OCI-LY1 (cell line): Measurements from ENCODE around the gene CCDC85A.

Source experiments
- H2AFZ ChIP-seq: fragments of 200-600 bp; sonication (generic), shearing (Covaris generic); 2 replicates; pipeline ENCODE4 v1.6.0; 2014; ENCODE audit warnings: antibody characterized with exemption, mild to moderate bottlenecking, low read length
- H3F3A ChIP-seq: fragments of 200-600 bp; sonication (generic), shearing (Covaris generic); 2 replicates; pipeline ENCODE4 v1.6.0; 2014; ENCODE audit warnings: mild to moderate bottlenecking, antibody characterized with exemption, low read length, moderate library complexity; ENCODE audit not compliant: insufficient read depth
- H3K27ac ChIP-seq: fragments of 200-600 bp; sonication (generic); 2 replicates; pipeline ENCODE4 v1.5.1; 2014; ENCODE audit warnings: low read length, mixed run types, mild to moderate bottlenecking, low read depth; ENCODE audit not compliant: poor library complexity, severe bottlenecking
- H3K27me3 ChIP-seq: fragments of 200-600 bp; sonication (generic); 2 replicates; pipeline ENCODE4 v1.6.0; 2014; ENCODE audit warnings: antibody characterized with exemption, mild to moderate bottlenecking, low read length, moderate library complexity; ENCODE audit not compliant: insufficient read depth
- H3K36me3 ChIP-seq: fragments of 200-600 bp; sonication (generic); 2 replicates; pipeline ENCODE4 v1.6.1; 2014; ENCODE audit warnings: mild to moderate bottlenecking, antibody characterized with exemption, low read length, moderate library complexity, mixed read lengths; ENCODE audit not compliant: insufficient read depth
- H3K4me1 ChIP-seq: fragments of 200-600 bp; sonication (generic); 2 replicates; pipeline ENCODE4 v1.5.1; 2014; ENCODE audit warnings: mild to moderate bottlenecking, low read length, moderate library complexity; ENCODE audit not compliant: insufficient read depth, severe bottlenecking
- H3K4me2 ChIP-seq: fragments of 200-600 bp; sonication (generic), shearing (Covaris generic); 2 replicates; pipeline ENCODE4 v1.6.1; 2014; ENCODE audit warnings: low read length
- H3K4me3 ChIP-seq: fragments of 200-600 bp; sonication (generic); 2 replicates; pipeline ENCODE4 v1.5.1; 2014; ENCODE audit warnings: low read length, low read depth, mild to moderate bottlenecking, mixed read lengths; ENCODE audit not compliant: poor library complexity, severe bottlenecking
- H3K79me2 ChIP-seq: fragments of 200-600 bp; shearing (Covaris generic); 2 replicates; pipeline ENCODE4 v1.6.1; 2016; ENCODE audit warnings: mixed run types, low read length, mixed read lengths; ENCODE audit not compliant: insufficient read depth
- H3K9ac ChIP-seq: fragments of 200-600 bp; sonication (generic), shearing (Covaris generic); 2 replicates; pipeline ENCODE4 v1.6.1; 2014; ENCODE audit warnings: mild to moderate bottlenecking, low read length, mixed read lengths
- H3K9me2 ChIP-seq: fragments of 200-600 bp; sonication (generic), shearing (Covaris generic); 2 replicates; pipeline ENCODE4 v1.6.1; 2014; ENCODE audit warnings: low read depth, mild to moderate bottlenecking, low read length, mixed read lengths
- H3K9me3 ChIP-seq: fragments of 200-600 bp; shearing (Covaris generic); 2 replicates; pipeline ENCODE4 v1.6.1; 2014; ENCODE audit warnings: low read length, mixed read lengths
- H4K20me1 ChIP-seq: fragments of 200-600 bp; sonication (generic), shearing (Covaris generic); 2 replicates; pipeline ENCODE4 v1.6.0; 2016; ENCODE audit warnings: mild to moderate bottlenecking, low read length; ENCODE audit not compliant: insufficient read depth
- EZH2 ChIP-seq: fragments of 200-600 bp; sonication (generic), shearing (Covaris generic); IDR thresholded peaks from 2 replicates; pipeline ENCODE4 v1.8.0; 2017; ENCODE audit warnings: borderline replicate concordance, mixed run types, mild to moderate bottlenecking, antibody characterized with exemption, low read length, moderate library complexity, mixed read lengths
- TF ChIP-seq, protein P1 (sequence below): fragments of 200-600 bp; sonication (generic), shearing (Covaris generic); IDR thresholded peaks from 2 replicates; pipeline ENCODE4 v1.5.1; 2017; ENCODE audit warnings: mild to moderate bottlenecking, antibody characterized with exemption, low read length, moderate library complexity, mixed read lengths

CCDC85A gene

DNA sequence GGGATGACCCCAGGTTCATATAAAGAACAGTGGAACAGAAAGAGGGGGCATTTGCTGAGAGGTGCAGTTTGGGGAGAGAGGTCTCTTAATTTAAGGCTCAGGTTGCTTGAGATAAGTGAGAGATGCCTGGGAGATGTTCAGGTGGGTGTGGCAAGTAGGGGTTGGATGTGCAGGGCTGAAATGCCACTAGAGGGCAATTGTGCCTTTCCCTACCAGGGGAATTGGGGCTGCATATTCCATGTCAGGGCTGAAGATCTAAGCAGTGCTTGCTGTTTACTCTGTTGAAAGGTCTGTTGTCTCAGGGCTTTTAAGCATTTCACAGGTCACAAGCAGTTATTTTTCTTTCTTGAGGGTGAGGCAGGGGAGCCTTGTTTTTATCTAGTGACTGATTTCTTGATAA, 7.8 kb downstream of the CCDC85A start:
- Histone ChIP-seq H4K20me1 (no peaks in the 10 kb centered on the region), H3K4me3 (no peak overlapping the region), H3K27ac (no peak overlapping the region), H3K36me3 (no peaks in the 10 kb centered on the region), H3K9me3 (no peaks in the 10 kb centered on the region), H3F3A (no peaks in the 10 kb centered on the region), H3K27me3 (no peaks in the 10 kb centered on the region), H3K9me2 (no peaks in the 10 kb centered on the region), H2AFZ (no peak overlapping the region), H3K79me2 (no peaks in the 10 kb centered on the region), H3K9ac (no peak overlapping the region), H3K4me2 (no peak overlapping the region), H3K4me1 (no peaks in the 10 kb centered on the region)
- TF ChIP-seq, protein P1, sequence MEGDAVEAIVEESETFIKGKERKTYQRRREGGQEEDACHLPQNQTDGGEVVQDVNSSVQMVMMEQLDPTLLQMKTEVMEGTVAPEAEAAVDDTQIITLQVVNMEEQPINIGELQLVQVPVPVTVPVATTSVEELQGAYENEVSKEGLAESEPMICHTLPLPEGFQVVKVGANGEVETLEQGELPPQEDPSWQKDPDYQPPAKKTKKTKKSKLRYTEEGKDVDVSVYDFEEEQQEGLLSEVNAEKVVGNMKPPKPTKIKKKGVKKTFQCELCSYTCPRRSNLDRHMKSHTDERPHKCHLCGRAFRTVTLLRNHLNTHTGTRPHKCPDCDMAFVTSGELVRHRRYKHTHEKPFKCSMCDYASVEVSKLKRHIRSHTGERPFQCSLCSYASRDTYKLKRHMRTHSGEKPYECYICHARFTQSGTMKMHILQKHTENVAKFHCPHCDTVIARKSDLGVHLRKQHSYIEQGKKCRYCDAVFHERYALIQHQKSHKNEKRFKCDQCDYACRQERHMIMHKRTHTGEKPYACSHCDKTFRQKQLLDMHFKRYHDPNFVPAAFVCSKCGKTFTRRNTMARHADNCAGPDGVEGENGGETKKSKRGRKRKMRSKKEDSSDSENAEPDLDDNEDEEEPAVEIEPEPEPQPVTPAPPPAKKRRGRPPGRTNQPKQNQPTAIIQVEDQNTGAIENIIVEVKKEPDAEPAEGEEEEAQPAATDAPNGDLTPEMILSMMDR, result peak; percentile 34; the same call in 1 of the 2 replicates
- TF ChIP-seq EZH2, result no peak

DNA sequence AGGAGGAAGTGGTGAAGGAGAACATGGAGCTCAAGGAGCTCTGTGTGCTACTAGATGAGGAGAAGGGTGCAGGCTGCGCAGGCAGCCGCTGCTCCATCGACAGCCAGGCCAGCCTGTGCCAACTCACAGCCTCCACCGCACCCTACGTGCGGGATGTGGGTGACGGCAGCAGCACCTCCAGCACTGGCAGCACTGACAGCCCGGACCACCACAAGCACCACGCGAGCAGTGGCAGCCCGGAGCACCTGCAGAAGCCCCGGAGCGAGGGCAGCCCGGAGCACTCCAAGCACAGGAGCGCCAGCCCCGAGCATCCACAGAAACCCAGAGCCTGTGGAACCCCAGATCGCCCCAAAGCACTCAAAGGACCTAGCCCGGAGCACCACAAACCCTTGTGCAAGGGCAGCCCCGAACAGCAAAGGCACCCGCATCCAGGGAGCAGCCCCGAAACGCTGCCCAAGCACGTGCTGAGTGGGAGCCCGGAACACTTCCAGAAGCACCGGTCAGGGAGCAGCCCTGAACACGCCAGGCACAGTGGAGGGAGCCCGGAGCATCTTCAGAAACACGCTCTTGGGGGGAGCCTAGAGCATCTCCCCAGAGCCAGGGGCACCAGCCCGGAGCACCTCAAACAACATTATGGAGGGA, 9.0 kb downstream of the CCDC85A start:
- Histone ChIP-seq H2AFZ (no peak overlapping the region), H3K9me3 (no peaks in the 10 kb centered on the region), H3K36me3 (no peaks in the 10 kb centered on the region), H3K9me2 (no peaks in the 10 kb centered on the region), H3K79me2 (no peaks in the 10 kb centered on the region), H3F3A (no peaks in the 10 kb centered on the region), H3K9ac (no peak overlapping the region), H3K4me3 (no peak overlapping the region), H3K4me2 (no peak overlapping the region), H3K4me1 (no peaks in the 10 kb centered on the region), H4K20me1 (no peaks in the 10 kb centered on the region), H3K27me3 (no peaks in the 10 kb centered on the region), H3K27ac (no peak overlapping the region)
- no peak for TF ChIP-seq EZH2
- TF ChIP-seq, protein P1, result no peak

DNA sequence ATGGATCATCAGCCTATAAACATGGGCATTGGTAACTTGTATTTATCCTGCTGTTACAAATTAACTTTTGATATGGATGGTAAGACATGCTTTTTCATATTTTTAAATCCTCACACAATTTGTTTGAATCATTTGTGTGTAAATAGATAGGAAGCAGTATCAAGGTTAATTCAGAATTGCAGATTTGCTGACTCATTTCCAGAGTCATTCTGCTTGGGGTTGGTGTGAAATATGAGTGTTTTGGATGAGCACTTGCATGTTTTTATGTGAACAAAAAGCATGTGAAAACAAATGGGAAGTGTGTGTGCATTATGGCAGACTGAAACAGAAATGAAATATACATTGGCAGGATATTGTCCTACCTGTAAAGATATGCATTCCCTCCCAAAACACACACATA, 11.8 kb downstream of the CCDC85A start:
- H3K79me2 ChIP-seq, result no peaks in the 10 kb centered on the region

More for the DNA sequence above, 11.8 kb downstream of the CCDC85A start:
- H3K27me3 ChIP-seq, result no peaks in the 10 kb centered on the region
- no peaks in the 10 kb centered on the region for H3K36me3 ChIP-seq
- H3F3A ChIP-seq, result no peaks in the 10 kb centered on the region
- no peak overlapping the region for H3K9ac ChIP-seq
- TF ChIP-seq, protein P1, result no peak
- no peak for TF ChIP-seq EZH2
- no peak overlapping the region for H3K27ac ChIP-seq
- H4K20me1 ChIP-seq, result no peaks in the 10 kb centered on the region
- H3K4me3 ChIP-seq, result no peak overlapping the region
- H3K4me2 ChIP-seq, result no peak overlapping the region
- H2AFZ ChIP-seq, result no peak overlapping the region
- no peaks in the 10 kb centered on the region for H3K9me2 ChIP-seq
- H3K9me3 ChIP-seq, result no peaks in the 10 kb centered on the region
- no peaks in the 10 kb centered on the region for H3K4me1 ChIP-seq
